GM12801 (cell line): ENCODE measurements around the gene CEACAM16.

Source experiments
- TF ChIP-seq, protein P1 (sequence below): IDR thresholded peaks from one replicate; pipeline ENCODE4 v1.5.1; 2011; ENCODE audit warnings: control low read depth; ENCODE audit not compliant: insufficient read length; ENCODE audit errors: extremely low read depth

CEACAM16 gene

DNA sequence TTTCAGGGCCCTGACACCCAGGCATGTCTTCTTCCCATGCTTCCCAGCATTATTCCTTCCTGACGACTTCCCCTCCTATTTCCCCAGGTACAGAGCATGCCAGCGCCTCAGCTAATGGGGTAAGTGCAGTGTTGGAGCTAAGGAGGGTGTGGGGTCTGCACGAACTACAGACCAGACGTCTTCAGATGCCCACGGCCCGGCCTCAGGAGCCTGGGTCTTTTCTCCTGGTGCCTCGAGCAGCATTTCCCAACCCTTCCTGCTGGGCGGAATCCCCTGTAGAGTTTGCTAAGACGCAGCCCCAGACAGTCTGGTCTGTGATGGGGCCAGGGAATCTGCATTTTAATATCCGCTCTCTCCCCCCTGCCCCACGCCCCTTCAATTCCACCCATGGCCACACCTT is 37.7 kb upstream of the CEACAM16 start:
- TF ChIP-seq, protein P1, sequence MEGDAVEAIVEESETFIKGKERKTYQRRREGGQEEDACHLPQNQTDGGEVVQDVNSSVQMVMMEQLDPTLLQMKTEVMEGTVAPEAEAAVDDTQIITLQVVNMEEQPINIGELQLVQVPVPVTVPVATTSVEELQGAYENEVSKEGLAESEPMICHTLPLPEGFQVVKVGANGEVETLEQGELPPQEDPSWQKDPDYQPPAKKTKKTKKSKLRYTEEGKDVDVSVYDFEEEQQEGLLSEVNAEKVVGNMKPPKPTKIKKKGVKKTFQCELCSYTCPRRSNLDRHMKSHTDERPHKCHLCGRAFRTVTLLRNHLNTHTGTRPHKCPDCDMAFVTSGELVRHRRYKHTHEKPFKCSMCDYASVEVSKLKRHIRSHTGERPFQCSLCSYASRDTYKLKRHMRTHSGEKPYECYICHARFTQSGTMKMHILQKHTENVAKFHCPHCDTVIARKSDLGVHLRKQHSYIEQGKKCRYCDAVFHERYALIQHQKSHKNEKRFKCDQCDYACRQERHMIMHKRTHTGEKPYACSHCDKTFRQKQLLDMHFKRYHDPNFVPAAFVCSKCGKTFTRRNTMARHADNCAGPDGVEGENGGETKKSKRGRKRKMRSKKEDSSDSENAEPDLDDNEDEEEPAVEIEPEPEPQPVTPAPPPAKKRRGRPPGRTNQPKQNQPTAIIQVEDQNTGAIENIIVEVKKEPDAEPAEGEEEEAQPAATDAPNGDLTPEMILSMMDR, result no peak

DNA sequence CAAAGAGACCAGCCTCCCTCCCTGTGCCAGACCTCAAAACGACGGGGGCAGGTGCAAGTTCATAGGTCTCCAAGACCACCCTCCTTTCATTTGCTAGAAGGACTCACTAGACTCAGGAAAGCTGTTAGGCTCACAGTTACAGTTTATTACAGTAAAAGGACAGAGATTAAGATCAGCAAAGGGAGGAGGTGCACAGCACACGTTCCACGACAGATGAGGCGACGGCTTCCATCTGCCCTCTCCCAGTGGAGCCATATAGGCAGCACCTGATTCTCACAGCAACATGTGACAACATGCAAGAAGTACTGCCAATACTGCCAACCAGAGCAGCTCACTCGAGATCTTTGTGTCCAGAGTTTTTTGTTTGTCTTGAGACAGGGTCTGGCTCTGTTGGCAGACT is 37.0 kb upstream of the CEACAM16 start:
- TF ChIP-seq, protein P1, result no peak

DNA sequence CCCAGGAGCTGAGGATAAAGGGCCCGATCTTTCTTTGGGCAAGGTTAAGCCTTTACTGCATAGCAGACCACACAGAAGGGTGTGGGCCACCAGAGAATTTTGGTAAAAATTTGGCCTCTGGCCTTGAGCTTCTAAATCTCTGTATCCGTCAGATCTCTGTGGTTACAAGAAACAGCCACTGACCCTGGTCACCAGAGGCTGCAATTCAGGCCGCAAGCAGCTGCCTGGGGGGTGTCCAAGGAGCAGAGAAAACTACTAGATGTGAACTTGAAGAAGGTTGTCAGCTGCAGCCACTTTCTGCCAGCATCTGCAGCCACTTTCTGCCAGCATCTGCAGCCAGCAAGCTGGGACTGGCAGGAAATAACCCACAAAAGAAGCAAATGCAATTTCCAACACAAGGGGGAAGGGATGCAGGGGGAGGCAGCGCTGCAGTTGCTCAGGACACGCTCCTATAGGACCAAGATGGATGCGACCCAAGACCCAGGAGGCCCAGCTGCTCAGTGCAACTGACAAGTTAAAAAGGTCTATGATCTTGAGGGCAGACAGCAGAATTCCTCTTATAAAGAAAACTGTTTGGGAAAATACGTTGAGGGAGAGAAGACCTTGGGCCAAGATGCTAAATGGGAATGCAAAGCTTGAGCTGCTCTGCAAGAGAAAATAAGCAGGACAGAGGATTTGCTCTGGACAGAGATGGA is 36.1 kb upstream of the CEACAM16 start:
- TF ChIP-seq, protein P1, result no peak

DNA sequence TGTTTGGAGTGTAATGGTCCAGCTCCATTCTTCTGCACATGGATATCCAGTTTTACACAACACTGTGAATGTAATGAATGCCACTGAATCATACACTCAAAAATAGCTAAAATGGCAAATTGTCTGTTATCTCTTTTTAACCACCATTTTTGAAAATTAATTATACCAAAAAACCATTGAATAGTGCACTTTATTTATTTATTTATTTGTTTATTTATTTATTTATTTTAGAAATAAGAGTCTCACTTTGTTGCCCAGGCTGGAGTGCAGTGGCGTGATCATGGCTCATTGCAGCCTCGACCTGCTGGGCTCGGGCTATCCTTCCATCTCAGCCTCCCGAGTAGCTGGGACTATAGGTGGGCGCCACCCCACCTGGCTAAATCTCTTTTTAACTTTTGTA is 35.0 kb upstream of the CEACAM16 start:
- TF ChIP-seq, protein P1, result no peak

DNA sequence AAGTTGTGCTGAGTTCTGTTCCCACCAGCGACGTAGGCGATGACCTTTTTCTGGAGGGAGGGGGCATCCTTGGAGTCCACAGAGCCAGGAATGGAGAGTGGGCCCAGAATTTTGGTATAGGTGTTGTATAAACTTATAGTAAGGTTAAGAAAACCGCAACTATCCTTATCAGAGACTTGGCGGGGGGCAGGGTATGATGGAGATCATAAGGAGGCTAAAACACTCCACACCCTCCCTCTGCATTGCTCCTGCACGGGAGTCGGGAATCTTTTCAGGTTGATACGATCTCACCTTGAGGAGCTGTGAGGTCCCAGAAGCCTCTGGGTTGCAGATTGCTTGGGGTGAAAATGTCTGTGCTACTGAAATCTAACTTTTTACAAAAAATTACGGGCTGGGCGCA is 34.0 kb upstream of the CEACAM16 start:
- TF ChIP-seq, protein P1, result no peak

DNA sequence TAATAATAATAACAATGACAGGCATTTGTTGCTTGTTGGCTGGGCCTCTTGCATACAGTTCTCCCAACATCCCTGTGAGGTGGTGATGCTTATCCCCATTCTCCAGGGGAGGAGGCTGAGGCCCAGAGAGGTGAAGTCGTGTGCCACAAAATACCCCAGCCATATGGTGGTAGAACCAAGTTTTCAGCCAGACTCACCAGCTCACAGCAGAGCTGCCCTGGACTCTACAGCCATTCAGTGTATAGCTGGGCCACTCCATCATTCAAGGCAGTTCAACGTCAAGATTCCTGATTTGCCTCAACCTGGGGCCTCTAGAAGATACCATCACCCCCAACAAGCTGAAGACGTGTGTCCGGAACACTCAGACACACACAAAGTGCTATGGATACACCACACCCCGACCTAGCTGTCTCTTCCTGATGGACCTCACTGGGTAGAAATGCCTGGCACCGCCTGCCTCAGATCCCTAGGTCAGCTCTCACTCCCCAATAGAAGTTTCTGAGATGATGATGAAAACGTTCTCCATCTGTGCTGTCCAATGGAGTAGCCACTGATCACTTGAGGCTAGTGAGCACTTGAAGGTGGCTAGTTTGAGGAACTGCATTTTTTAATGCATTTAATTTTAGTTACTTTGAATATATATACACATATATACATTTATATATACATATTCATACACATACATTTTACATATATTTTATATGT is 31.9 kb upstream of the CEACAM16 start:
- TF ChIP-seq, protein P1, result no peak

DNA sequence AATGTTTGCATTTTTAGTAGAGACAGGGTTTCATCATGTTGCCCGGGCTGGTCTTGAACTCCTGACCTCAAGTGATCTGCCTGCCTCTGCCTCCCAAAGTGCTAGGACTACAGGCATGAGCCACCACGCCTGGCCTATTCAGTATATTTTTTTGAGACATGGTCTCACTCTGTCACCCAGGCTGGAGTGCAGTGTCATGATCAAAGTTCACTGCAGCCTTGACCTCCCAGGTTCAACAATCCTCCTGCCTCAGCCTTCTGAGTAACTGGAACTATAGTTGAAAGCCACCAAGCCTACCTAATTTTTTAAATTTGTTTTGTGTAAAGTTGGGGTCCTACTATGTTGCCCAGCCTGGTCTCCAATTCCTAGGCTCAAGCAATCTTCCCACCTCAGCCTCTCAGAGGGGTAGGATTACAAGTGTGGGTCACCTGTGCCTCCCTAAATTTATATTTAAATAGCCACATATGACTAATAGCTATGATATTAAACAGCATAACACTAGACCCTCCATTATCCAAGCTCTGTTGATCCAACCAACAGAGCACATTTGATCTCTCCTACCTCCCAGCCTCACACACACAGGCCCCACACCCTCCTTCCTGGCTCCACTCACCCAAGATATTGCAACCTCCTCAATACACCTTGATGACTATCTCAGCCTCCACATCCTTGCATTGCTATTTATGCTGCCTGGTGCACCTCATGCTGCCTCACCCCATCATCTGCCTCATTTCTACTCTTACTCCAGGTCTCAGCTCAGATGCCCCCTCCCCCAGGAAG is 29.8 kb upstream of the CEACAM16 start:
- TF ChIP-seq, protein P1, result no peak
